Measurements from ENCODE around the gene IMMP2L.
A peak's percentile ranks its signal among the peaks of the same experiment; 100 is the strongest.

The IMMP2L gene

GRCh38 chr7:110779339-110779738, 783.0 kb downstream of the IMMP2L start:
- H3K27ac Mint-ChIP-seq, result no peak overlapping the region
- H3K9me3 Mint-ChIP-seq, result no peaks in the 10 kb centered on the region
- no peak for DNase-seq

GRCh38 chr7:110775046-110775445, 787.2 kb downstream of the IMMP2L start:
- Mint-ChIP-seq H3K27me3 (ENCODE audit: low read depth, poor library complexity) (no peaks in the 10 kb centered on the region), H3K9me3 (no peaks in the 10 kb centered on the region), H3K27ac (no peak overlapping the region), H3K4me3 (no peak overlapping the region), H3K4me1 (no peaks in the 10 kb centered on the region), H3K36me3 (ENCODE audit: low read depth) (no peaks in the 10 kb centered on the region)
- DNase-seq, result no peak
- no peak for TF ChIP-seq CTCF (IDR thresholded peaks at IDR 0.05)

More at GRCh38 chr7:110779339-110779738, 783.0 kb downstream of the IMMP2L start:
- Mint-ChIP-seq H3K27me3 (ENCODE audit: low read depth, poor library complexity) (no peaks in the 10 kb centered on the region), H3K4me1 (no peaks in the 10 kb centered on the region), H3K4me3 (no peak overlapping the region), H3K36me3 (ENCODE audit: low read depth) (no peaks in the 10 kb centered on the region)
- no peak for TF ChIP-seq CTCF (IDR thresholded peaks at IDR 0.05)

- no peaks in the 10 kb centered on the region for H3K9me3 Mint-ChIP-seq
- no peaks in the 10 kb centered on the region for H3K4me1 Mint-ChIP-seq
- TF ChIP-seq CTCF (IDR thresholded peaks at IDR 0.05), result no peak
- no peak overlapping the region for H3K27ac Mint-ChIP-seq
- no peak for DNase-seq
- no peaks in the 10 kb centered on the region for H3K36me3 Mint-ChIP-seq (ENCODE audit: low read depth)
- no peak overlapping the region for H3K4me3 Mint-ChIP-seq
- H3K27me3 Mint-ChIP-seq (ENCODE audit: low read depth, poor library complexity), result no peaks in the 10 kb centered on the region
Observed at GRCh38 chr7:110774071-110774470, 788.2 kb downstream of the IMMP2L start.

GRCh38 chr7:110772615-110773014, 789.7 kb downstream of the IMMP2L start:
- Mint-ChIP-seq H3K27ac (no peak overlapping the region), H3K4me3 (no peak overlapping the region), H3K27me3 (ENCODE audit: low read depth, poor library complexity) (no peaks in the 10 kb centered on the region), H3K9me3 (no peaks in the 10 kb centered on the region), H3K4me1 (no peaks in the 10 kb centered on the region), H3K36me3 (ENCODE audit: low read depth) (no peaks in the 10 kb centered on the region)
- TF ChIP-seq CTCF (IDR thresholded peaks at IDR 0.05), result no peak
- DNase-seq, result no peak

GRCh38 chr7:110771717-110772116, 790.6 kb downstream of the IMMP2L start:
- no peaks in the 10 kb centered on the region for H3K9me3 Mint-ChIP-seq
- DNase-seq, result no peak
- no peaks in the 10 kb centered on the region for H3K36me3 Mint-ChIP-seq (ENCODE audit: low read depth)
- H3K27me3 Mint-ChIP-seq (ENCODE audit: low read depth, poor library complexity), result no peaks in the 10 kb centered on the region
- H3K4me3 Mint-ChIP-seq, result no peak overlapping the region
- no peak overlapping the region for H3K27ac Mint-ChIP-seq
- no peak for TF ChIP-seq CTCF (IDR thresholded peaks at IDR 0.05)
- no peaks in the 10 kb centered on the region for H3K4me1 Mint-ChIP-seq

- H3K4me1 Mint-ChIP-seq, result no peaks in the 10 kb centered on the region
- no peaks in the 10 kb centered on the region for H3K36me3 Mint-ChIP-seq (ENCODE audit: low read depth)
- H3K27ac Mint-ChIP-seq, result peak overlapping the region; percentile 2
- no peaks in the 10 kb centered on the region for H3K27me3 Mint-ChIP-seq (ENCODE audit: low read depth, poor library complexity)
- H3K4me3 Mint-ChIP-seq, result no peak overlapping the region
- H3K9me3 Mint-ChIP-seq, result no peaks in the 10 kb centered on the region
- DNase-seq, result no peak
- TF ChIP-seq CTCF (IDR thresholded peaks at IDR 0.05), result no peak
Observed at GRCh38 chr7:110767550-110768110, 794.7 kb downstream of the IMMP2L start.

Measured in nephron progenitor cell (in vitro differentiated cells).